Right lobe of liver (tissue), 6 donors: Measurements from ENCODE around the gene ABCC1. TPM values are rescaled to one million over a fixed set of nuclear protein-coding genes. Genes with fewer than 3 reads are reported as not detected.
A peak's percentile ranks its signal among the peaks of the same experiment; 100 is the strongest.

ENCODE experiments used
- ATAC-seq, 4 donors: fragments of 200-7000 bp; cut with Tn5 transposase; one replicate each; pipeline ENCODE4 v1.9.1; 2020; ENCODE audit warnings: mild to moderate bottlenecking in 4 of 4, moderate library complexity in 4 of 4
- DNase-seq, 3 donors: peaks; one replicate each; pipeline ENCODE4 v3.0.0-alpha.2; 2020
- H3K27ac ChIP-seq, 3 donors: fragments of 200-600 bp; one replicate each; pipeline ENCODE4 v1.8.0; 2022
- H3K27me3 ChIP-seq, 2 donors: fragments of 200-600 bp; one replicate each; pipeline ENCODE4 v1.8.0; 2022
- H3K36me3 ChIP-seq, 4 donors: fragments of 200-600 bp; sonication (generic) in 1 of 4; one replicate each; pipeline versions ENCODE4 v1.5.1 to v1.8.0; 2017 to 2022; ENCODE audit warnings: control low read depth in 1 of 4
- H3K4me1 ChIP-seq, 4 donors: fragments of 200-600 bp; sonication (generic) in 1 of 4; one replicate each; pipeline versions ENCODE4 v1.5.1 to v1.8.0; 2017 to 2022; ENCODE audit warnings: control low read depth in 1 of 4
- H3K4me3 ChIP-seq, 3 donors: fragments of 200-600 bp; one replicate each; pipeline ENCODE4 v1.8.0; 2022
- H3K9me3 ChIP-seq, 4 donors: fragments of 200-600 bp; sonication (generic) in 1 of 4; one replicate each; pipeline versions ENCODE4 v1.5.1 to v1.8.0; 2017 to 2022; ENCODE audit warnings: control low read depth in 1 of 4
- CTCF ChIP-seq, 4 donors: fragments of 200-600 bp in 3 of 4; fragments of 450-650 bp in 1 of 4; IDR thresholded peaks; one replicate each; pipeline versions ENCODE4 v1.5.1 to v1.8.0; 2016 to 2022; ENCODE audit warnings: antibody characterized with exemption in 4 of 4, mild to moderate bottlenecking in 2 of 4
- POLR2A ChIP-seq: fragments of 450-650 bp; IDR thresholded peaks from one replicate; pipeline ENCODE4 v1.6.1; 2017; ENCODE audit warnings: antibody characterized with exemption, mild to moderate bottlenecking
- WGBS: methylation state at CpG from one replicate; pipeline ENCODE4 v1.1.6; 2018; ENCODE audit warnings: low coverage, low lambda C conversion rate; ENCODE audit not compliant: insufficient coverage; ENCODE audit errors: missing lambda C conversion rate; 5-methylcytosine and 5-hydroxymethylcytosine counted together
- intact Hi-C, 2 donors: fragments of 100-400 bp; cut with DNase I; formaldehyde crosslinking; loops; one replicate each; pipeline versions ENCODE4 v1.11.2 to v1.14.1; 2022
- total RNA-seq, 6 experiments: library from RNA; depleted of rRNA in 2 of 6; stranded (reverse); fragments of >200 nt in 2 of 6; fragmentation: NEBNext Ultra II Directional in 3 of 6; extraction: Animal tissue kit (Norgen Biotek cat#: 25700) in 3 of 6; gene quantifications; one replicate each; pipeline versions ENCODE4 v1.1.0 to v1.2.4, GENCODE V29; 2016 to 2023
- donor health status: DM: no; HTN: yes; CAD: no.
- donor health status: DM: no; HTN: no; CAD: no.
- donor health status: DM: no; HTN: no; CAD: no.
- donor health status: DM: no; HTN: yes; CAD: no.
- donor health status: DM: no; HTN: yes; CAD: no.

ABCC1 gene
- total RNA-seq, 6 experiments from 2014 or later, result 1.9 to 6.7 (median 4.1) TPM

DNA sequence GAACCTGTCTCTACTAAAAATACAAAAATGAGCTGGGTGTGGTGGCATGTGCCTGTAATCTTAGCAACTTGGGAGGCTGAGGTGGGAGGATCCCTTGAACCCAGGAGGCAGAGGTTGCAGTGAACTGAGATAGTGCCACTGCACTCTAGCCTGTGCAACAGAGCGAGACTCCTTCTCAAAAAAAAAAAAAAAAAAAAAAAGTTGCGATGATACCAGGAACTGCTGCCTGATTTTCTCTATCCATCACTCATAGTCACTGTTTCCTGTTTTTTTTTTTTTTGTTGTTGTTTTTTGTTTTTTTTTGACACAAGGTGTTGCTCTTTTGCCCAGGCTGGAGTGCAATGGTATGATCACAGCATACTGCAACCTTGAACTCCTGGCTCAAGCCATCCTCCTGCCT is 59.2 kb downstream of the ABCC1 start:
- DNase-seq (no peak), ATAC-seq (no peak)
- WGBS, result 57% methylated on average over 1 of the region's 2 CpGs
- Histone ChIP-seq H3K4me3 (no peak overlapping the region), H3K9me3 (no peaks in the 10 kb centered on the region), H3K27ac (no peak overlapping the region), H3K27me3 (no peaks in the 10 kb centered on the region), H3K36me3 (no peaks in the 10 kb centered on the region), H3K4me1 (no peaks in the 10 kb centered on the region)
- intact Hi-C loops, result no loop called here
- TF ChIP-seq POLR2A (no peak), CTCF (IDR thresholded peaks at IDR 0.05) (no peak)

DNA sequence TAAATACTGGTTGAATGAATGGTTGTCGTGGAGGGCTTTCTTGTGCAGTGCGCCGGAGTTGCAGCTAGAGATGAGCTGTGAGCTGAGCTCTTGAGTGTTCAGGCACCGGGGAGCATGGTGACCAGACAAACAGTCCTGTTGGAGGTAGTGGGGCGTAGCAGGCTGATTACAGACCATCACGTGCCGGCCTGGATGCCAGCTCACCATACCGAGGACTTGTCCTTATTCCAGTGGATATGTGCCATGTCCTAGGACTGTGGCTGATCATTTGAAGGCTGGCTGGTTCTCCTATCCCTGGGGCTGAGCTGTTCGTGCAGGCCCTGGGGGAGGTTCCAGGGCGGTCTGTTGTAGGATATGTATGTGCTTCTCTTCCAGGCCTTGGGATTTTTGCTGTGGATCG is 60.0 kb downstream of the ABCC1 start:
- ATAC-seq, result peak in 1 of 4 donors; percentile 10
- H3K27me3 ChIP-seq, result no peaks in the 10 kb centered on the region
- 88% methylated on average over 3 of the region's 11 CpGs for WGBS
- H3K9me3 ChIP-seq, result no peaks in the 10 kb centered on the region
- H3K36me3 ChIP-seq, result no peaks in the 10 kb centered on the region
- no peak for TF ChIP-seq CTCF (IDR thresholded peaks at IDR 0.05)
- no peak for TF ChIP-seq POLR2A
- H3K27ac ChIP-seq, result no peak overlapping the region
- no peaks in the 10 kb centered on the region for H3K4me1 ChIP-seq
- intact Hi-C loops, result no loop called here
- no peak for DNase-seq
- no peak overlapping the region for H3K4me3 ChIP-seq

- Histone ChIP-seq H3K4me3 (no peak overlapping the region), H3K27ac (no peak overlapping the region), H3K9me3 (no peaks in the 10 kb centered on the region), H3K27me3 (no peaks in the 10 kb centered on the region), H3K36me3 (no peaks in the 10 kb centered on the region), H3K4me1 (peaks cover 0 to 4% (median 0%) of the 10 kb centered on the region in 4 donors)
- intact Hi-C loops, result no loop called here
- no peak for DNase-seq
- ATAC-seq, result no peak
- 80% methylated on average over 3 of the region's 3 CpGs for WGBS
- TF ChIP-seq CTCF (IDR thresholded peaks at IDR 0.05) (no peak), POLR2A (no peak)
These were observed 60.8 kb downstream of the ABCC1 start for GRCh38 chr16:16010194-16010593.

DNA sequence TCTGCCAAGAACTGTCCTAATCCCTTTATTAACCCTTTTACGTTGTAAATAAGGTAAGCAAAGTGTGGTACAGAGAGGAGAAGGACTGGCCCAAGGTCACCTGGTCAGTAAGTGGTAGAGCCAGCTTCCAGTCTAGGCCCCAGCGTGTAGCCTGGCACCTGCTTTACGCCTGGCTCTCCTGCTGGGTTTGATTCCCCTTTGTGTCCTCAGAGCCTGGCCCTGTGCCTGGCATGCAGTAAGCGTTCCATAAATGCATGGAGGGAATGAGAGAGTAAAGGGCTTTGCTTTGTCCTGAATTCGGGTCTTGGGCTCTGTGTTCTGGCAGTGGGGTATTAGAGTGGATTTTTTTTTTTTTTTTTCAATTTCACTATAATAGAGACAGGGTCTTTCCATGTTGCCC is 62.7 kb downstream of the ABCC1 start:
- ATAC-seq, result no peak
- DNase-seq, result no peak
- Histone ChIP-seq H3K27ac (no peak overlapping the region), H3K4me1 (peaks cover 0 to 4% (median 0%) of the 10 kb centered on the region in 4 donors), H3K9me3 (no peaks in the 10 kb centered on the region), H3K4me3 (no peak overlapping the region), H3K27me3 (no peaks in the 10 kb centered on the region), H3K36me3 (no peaks in the 10 kb centered on the region)
- intact Hi-C loops, result no loop called here
- WGBS, result 90% methylated on average over 2 of the region's 5 CpGs
- TF ChIP-seq CTCF (IDR thresholded peaks at IDR 0.05), result no peak
- TF ChIP-seq POLR2A, result no peak

DNA sequence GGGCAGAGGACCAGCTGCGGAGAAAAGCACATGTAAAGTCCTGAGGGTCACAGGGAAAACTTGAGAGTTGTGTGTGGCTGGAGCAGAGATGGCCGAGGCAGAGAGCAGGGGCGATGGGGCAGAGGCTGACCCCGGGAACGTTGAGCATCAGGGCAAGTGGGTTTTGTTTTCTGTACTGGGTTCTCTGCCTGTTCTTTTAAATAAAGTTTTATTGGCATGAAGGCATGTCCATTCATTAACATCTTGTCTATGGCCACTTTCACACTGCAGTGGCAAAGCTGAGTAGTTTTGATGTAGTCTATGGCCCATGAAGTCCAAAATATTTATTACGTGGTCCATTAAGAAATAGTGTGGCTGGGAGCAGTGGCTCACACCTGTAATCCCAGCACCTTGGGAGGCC is 64.4 kb downstream of the ABCC1 start:
- 94% methylated on average over 6 of the region's 6 CpGs for WGBS
- Histone ChIP-seq H3K4me3 (no peak overlapping the region), H3K27ac (no peak overlapping the region), H3K36me3 (no peaks in the 10 kb centered on the region), H3K27me3 (no peaks in the 10 kb centered on the region), H3K9me3 (no peaks in the 10 kb centered on the region), H3K4me1 (peaks cover 0 to 4% (median 0%) of the 10 kb centered on the region in 4 donors)
- ATAC-seq (no peak), DNase-seq (no peak)
- intact Hi-C loops, result no loop called here
- TF ChIP-seq CTCF (IDR thresholded peaks at IDR 0.05) (no peak), POLR2A (no peak)
